Stimulated activated CD4-positive, alpha-beta T cell treated with anti-CD3 and anti-CD28 coated beads, Interleukin-2, amount 100 ng/mL, for 4 hours (primary cell): ENCODE data around the gene BCHE.

Experiments
- DNase-seq: peaks from one replicate; pipeline ENCODE4 v3.0.0-alpha.2; 2020; ENCODE audit warnings: low read depth

Gene BCHE

GRCh38 chr3:165749821-165750220 is 87.4 kb downstream of the BCHE start:
- no peak for DNase-seq

GRCh38 chr3:165749241-165749640 is 88.0 kb downstream of the BCHE start:
- DNase-seq = no peak

GRCh38 chr3:165748094-165748493 is 89.1 kb downstream of the BCHE start:
- DNase-seq = no peak

- no peak for DNase-seq
Observed at GRCh38 chr3:165746874-165747273, 90.3 kb downstream of the BCHE start.

- no peak for DNase-seq
Observed at GRCh38 chr3:165744025-165744424, 93.2 kb downstream of the BCHE start.

GRCh38 chr3:165742351-165742750 is 94.9 kb downstream of the BCHE start:
- no peak for DNase-seq

- DNase-seq = no peak
Observed at GRCh38 chr3:165729756-165730155, 107.5 kb downstream of the BCHE start.

GRCh38 chr3:165728924-165729323 is 108.3 kb downstream of the BCHE start:
- no peak for DNase-seq

- DNase-seq = no peak
Observed at GRCh38 chr3:165725296-165725695, 111.9 kb downstream of the BCHE start.
